PC-3 (cell line): Measurements from ENCODE around the gene EEIG2. TPM values are rescaled to one million over a fixed set of nuclear protein-coding genes. Genes with fewer than 3 reads are reported as not detected.
"Not testable (repeated sequence)": the region's sequence is repeated elsewhere in the genome, so short reads cannot be mapped to it uniquely, and the experiment has no call there.

ENCODE experiments used
- ATAC-seq: fragments of 200-7000 bp; cut with Tn5 transposase; 2 replicates; pipeline ENCODE4 v1.9.1; 2020; ENCODE audit warnings: mild to moderate bottlenecking, moderate library complexity
- BruUV-seq: library from RNA; stranded (reverse); fragments of 400-500 nt; replicated peaks from 2 replicates; lab custom pipeline; 2021; lab: Mats Ljungman, UMichigan
- CTCF ChIA-PET: fragments of 300-600 bp; sonication (Branson Sonifier 250); formaldehyde crosslinking; loops from one replicate; lab custom pipeline; 2022; ENCODE audit warnings: antibody characterized with exemption; lab: Charles Lee
- POLR2A ChIA-PET: fragments of 300-600 bp; sonication (Branson Sonifier 250); formaldehyde crosslinking; loops from one replicate; lab custom pipeline; 2022; ENCODE audit warnings: antibody characterized with exemption; ENCODE audit not compliant: unreplicated experiment; lab: Charles Lee
- DNase-seq: peaks from one replicate; pipeline ENCODE4 v3.0.0-alpha.2; 2015
- H2AFZ ChIP-seq: fragments of 300-600 bp; sonication (generic); 2 replicates; pipeline ENCODE4 v1.6.0; 2016; ENCODE audit warnings: antibody characterized with exemption, low read length
- H3F3A ChIP-seq: fragments of 300-600 bp; sonication (generic); one replicate; pipeline ENCODE4 v1.6.0; 2017; ENCODE audit warnings: antibody characterized with exemption, low read length, control low read depth, mild to moderate bottlenecking; ENCODE audit not compliant: unreplicated experiment
- H3K27ac ChIP-seq: fragments of 300-600 bp; sonication (generic); 2 replicates; pipeline ENCODE4 v1.5.1; 2016; ENCODE audit warnings: mild to moderate bottlenecking, low read length
- H3K27me3 ChIP-seq: fragments of 300-600 bp; sonication (generic); 2 replicates; pipeline ENCODE4 v1.6.1; 2016; ENCODE audit warnings: low read length, mixed read lengths
- H3K36me3 ChIP-seq: fragments of 300-600 bp; sonication (generic); 2 replicates; pipeline ENCODE4 v1.6.1; 2016; ENCODE audit warnings: low read depth, mixed run types, low read length, mixed read lengths
- H3K4me1 ChIP-seq: fragments of 300-600 bp; sonication (generic); 2 replicates; pipeline ENCODE4 v1.5.1; 2016; ENCODE audit warnings: low read length; ENCODE audit not compliant: insufficient read depth
- H3K4me2 ChIP-seq: fragments of 300-600 bp; sonication (generic); 2 replicates; pipeline ENCODE4 v1.6.0; 2016; ENCODE audit warnings: low read length
- H3K4me3 ChIP-seq: fragments of 300-600 bp; sonication (generic); 2 replicates; pipeline ENCODE4 v1.5.1; 2016; ENCODE audit warnings: mild to moderate bottlenecking, low read length, mixed read lengths
- H3K79me2 ChIP-seq: fragments of 300-600 bp; sonication (generic); 2 replicates; pipeline ENCODE4 v1.6.1; 2017; ENCODE audit warnings: low read length, mixed read lengths
- H3K9ac ChIP-seq: fragments of 300-600 bp; sonication (generic); 2 replicates; pipeline ENCODE4 v1.6.0; 2016; ENCODE audit warnings: mild to moderate bottlenecking, low read length
- H3K9me2 ChIP-seq: fragments of 300-600 bp; sonication (generic); replicated peaks from 2 replicates; pipeline ENCODE4 v1.6.1; 2016; ENCODE audit warnings: mixed run types, low read length, mixed read lengths
- H3K9me3 ChIP-seq: fragments of 300-600 bp; sonication (generic); 2 replicates; pipeline ENCODE4 v1.6.1; 2016; ENCODE audit warnings: low read length, mixed read lengths
- H4K20me1 ChIP-seq: fragments of 300-600 bp; sonication (generic); 2 replicates; pipeline ENCODE4 v1.6.1; 2016; ENCODE audit warnings: low read length, mixed read lengths
- CTCF ChIP-seq: fragments of 300-600 bp; sonication (generic); conservative IDR thresholded peaks from 2 replicates; pipeline ENCODE4 v1.5.1; 2017; ENCODE audit warnings: antibody characterized with exemption, low read depth, mild to moderate bottlenecking, low read length
- EZH2 ChIP-seq: fragments of 300-600 bp; sonication (generic); IDR thresholded peaks from one replicate; pipeline ENCODE4 v1.6.1; 2017; ENCODE audit warnings: antibody characterized with exemption, mild to moderate bottlenecking, low read length; ENCODE audit not compliant: unreplicated experiment
- EZH2phosphoT487 ChIP-seq: fragments of 300-600 bp; sonication (generic); IDR thresholded peaks from 2 replicates; pipeline ENCODE4 v1.6.1; 2018; ENCODE audit warnings: mild to moderate bottlenecking, antibody characterized with exemption, low read length, borderline replicate concordance
- intact Hi-C: fragments of 100-400 bp; cut with micrococcal nuclease; formaldehyde crosslinking; loops from 2 replicates; pipeline ENCODE4 v1.9.0; 2023
- total RNA-seq: library from RNA; depleted of rRNA; stranded (reverse); fragments of >200 nt; gene quantifications from 2 replicates; pipeline ENCODE4 v1.2.3, GENCODE V29; 2014

EEIG2 gene
- total RNA-seq, 1 experiment from 2014 or later, result 6.2 TPM

GRCh38 chr1:108532730-108533129 is 27.2 kb upstream of the EEIG2 start:
- H3K4me3 ChIP-seq, result no peak overlapping the region
- CTCF ChIA-PET, result no interaction called here
- no peak overlapping the region for H3K9ac ChIP-seq
- H3F3A ChIP-seq, result no peaks in the 10 kb centered on the region
- H3K27ac ChIP-seq, result no peak overlapping the region
- H3K79me2 ChIP-seq, result no peaks in the 10 kb centered on the region
- H3K4me1 ChIP-seq, result 0 out of 2 replicates have a peak, but pooled peaks cover 11% of the 10 kb centered on the region
- no peaks in the 10 kb centered on the region for H3K9me3 ChIP-seq
- no TSS peak for BruUV-seq
- H3K9me2 ChIP-seq, result no peaks in the 10 kb centered on the region
- H2AFZ ChIP-seq, result no peak overlapping the region
- no peaks in the 10 kb centered on the region for H3K36me3 ChIP-seq
- POLR2A ChIA-PET, result no interaction called here
- no peak for ATAC-seq
- H3K27me3 ChIP-seq, result no peaks in the 10 kb centered on the region
- no peak for TF ChIP-seq EZH2phosphoT487
- no peak for TF ChIP-seq EZH2
- no peak for TF ChIP-seq CTCF
- no peak overlapping the region for H3K4me2 ChIP-seq
- DNase-seq, result no peak
- intact Hi-C loops, result no loop called here
- no peaks in the 10 kb centered on the region for H4K20me1 ChIP-seq

DNA sequence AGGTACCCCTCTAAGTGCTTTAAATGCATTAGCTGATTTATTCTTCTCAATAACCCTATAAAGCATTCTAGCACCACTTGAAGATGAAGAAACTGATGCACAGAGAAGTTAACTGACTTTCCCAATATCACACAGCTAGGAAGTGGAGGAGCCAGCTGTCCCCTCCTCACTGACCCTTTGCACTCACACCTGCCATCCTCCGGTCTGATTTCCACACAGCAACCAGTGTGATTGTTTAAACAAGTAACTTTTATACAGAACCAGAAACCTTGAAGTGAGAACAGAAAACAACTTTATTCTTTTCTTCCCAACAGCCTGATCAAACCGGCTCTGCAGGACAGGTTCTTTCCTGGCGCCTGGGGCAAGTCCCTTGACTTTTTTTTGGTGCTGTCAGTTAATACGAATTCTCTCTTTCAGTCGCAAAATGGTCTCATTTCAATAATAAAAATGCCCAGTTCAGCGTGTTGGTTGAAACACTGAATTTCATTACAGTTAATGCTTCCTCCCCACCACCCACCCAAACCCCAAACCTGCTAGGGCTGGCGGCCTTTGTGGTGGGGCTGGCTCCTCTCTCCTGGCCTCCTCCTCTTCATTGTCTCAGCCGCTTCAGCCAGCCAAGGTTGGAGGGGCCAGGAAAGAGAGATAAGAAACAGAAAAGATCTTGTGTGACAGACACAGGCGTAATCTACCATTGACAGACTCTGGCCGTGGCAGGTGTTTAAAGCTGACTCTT is 26.4 kb upstream of the EEIG2 start:
- TF ChIP-seq CTCF, result no peak
- no peak for TF ChIP-seq EZH2phosphoT487
- BruUV-seq, result no TSS peak
- peak overlapping the region; percentile 76 for H3K4me2 ChIP-seq
- no peaks in the 10 kb centered on the region for H3F3A ChIP-seq
- ChIA-PET POLR2A (no interaction called here), CTCF (no interaction called here)
- ATAC-seq (peak; percentile 64), DNase-seq (peak; percentile 59)
- H3K27ac ChIP-seq, result no peak overlapping the region
- no peak overlapping the region for H3K9ac ChIP-seq
- H3K36me3 ChIP-seq, result no peaks in the 10 kb centered on the region
- H3K4me1 ChIP-seq, result 0 out of 2 replicates have a peak, but pooled peaks cover 11% of the 10 kb centered on the region
- H3K9me3 ChIP-seq, result no peaks in the 10 kb centered on the region
- intact Hi-C loops, result no loop called here
- peak overlapping the region; percentile 60 for H2AFZ ChIP-seq
- H3K9me2 ChIP-seq, result no peaks in the 10 kb centered on the region
- H3K4me3 ChIP-seq, result peak overlapping the region; percentile 55
- H3K27me3 ChIP-seq, result 0 out of 2 replicates have a peak, but pooled peaks cover under 1% of the 10 kb centered on the region
- no peaks in the 10 kb centered on the region for H4K20me1 ChIP-seq
- no peaks in the 10 kb centered on the region for H3K79me2 ChIP-seq

DNA sequence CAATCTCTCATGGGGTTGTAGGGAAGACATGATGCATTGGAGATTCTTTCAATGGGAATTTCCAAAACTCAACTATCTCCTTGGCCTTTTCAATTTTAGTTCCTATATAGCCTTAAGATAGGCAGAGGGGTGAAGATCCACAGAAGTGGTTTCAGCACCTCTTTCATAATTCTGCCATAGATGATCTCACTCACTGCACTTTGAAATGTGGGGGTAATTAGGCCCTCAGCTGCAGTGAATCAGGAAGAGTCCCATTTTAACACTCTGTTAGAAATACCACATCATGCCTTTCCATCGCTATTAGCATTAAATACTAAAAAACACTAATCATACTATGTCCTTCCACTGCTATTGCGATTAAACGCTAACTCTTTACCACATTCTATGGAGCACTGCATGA is 25.1 kb upstream of the EEIG2 start:
- H3K27me3 ChIP-seq, result 0 out of 2 replicates have a peak, but pooled peaks cover 3% of the 10 kb centered on the region
- H3K9me3 ChIP-seq, result no peaks in the 10 kb centered on the region
- DNase-seq, result no peak
- no peak for ATAC-seq
- ChIA-PET POLR2A (interaction anchor here (0.6 kb wide), 1 partner anchor 189 kb away, joined by 3 read pairs; no protein-coding TSS in a partner anchor), CTCF (no interaction called here)
- H3K4me3 ChIP-seq, result no peak overlapping the region
- no peak overlapping the region for H3K9ac ChIP-seq
- no peaks in the 10 kb centered on the region for H3K36me3 ChIP-seq
- no TSS peak for BruUV-seq
- 0 out of 2 replicates have a peak, but pooled peaks cover 11% of the 10 kb centered on the region for H3K4me1 ChIP-seq
- no peaks in the 10 kb centered on the region for H3K79me2 ChIP-seq
- H2AFZ ChIP-seq, result no peak overlapping the region
- no peaks in the 10 kb centered on the region for H4K20me1 ChIP-seq
- intact Hi-C loops, result no loop called here
- no peaks in the 10 kb centered on the region for H3F3A ChIP-seq
- H3K9me2 ChIP-seq, result no peaks in the 10 kb centered on the region
- H3K27ac ChIP-seq, result no peak overlapping the region
- TF ChIP-seq EZH2 (no peak), CTCF (no peak), EZH2phosphoT487 (no peak)
- H3K4me2 ChIP-seq, result no peak overlapping the region

DNA sequence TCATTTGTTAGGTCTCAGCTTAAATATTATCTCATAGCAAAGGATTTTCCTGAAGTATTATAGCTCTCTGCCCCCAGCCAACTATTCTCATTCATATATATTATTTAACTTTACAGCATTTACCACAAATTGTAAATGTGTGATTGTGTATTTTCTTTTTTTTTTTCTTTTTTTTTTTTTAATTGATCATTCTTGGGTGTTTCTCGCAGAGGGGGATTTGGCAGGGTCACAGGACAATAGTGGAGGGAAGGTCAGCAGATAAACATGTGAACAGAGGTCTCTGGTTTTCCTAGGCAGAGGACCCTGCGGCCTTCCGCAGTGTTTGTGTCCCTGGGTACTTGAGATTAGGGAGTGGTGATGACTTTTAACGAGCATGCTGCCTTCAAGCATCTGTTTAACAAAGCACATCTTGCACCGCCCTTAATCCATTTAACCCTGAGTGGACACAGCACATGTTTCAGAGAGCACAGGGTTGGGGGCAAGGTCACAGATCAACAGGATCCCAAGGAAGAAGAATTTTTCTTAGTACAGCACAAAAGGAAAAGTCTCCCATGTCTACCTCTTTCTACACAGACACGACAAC is 24.5 kb upstream of the EEIG2 start:
- H3K9me3 ChIP-seq, H3K79me2 ChIP-seq, CTCF ChIA-PET, H2AFZ ChIP-seq, H3K9ac ChIP-seq, H4K20me1 ChIP-seq, ATAC-seq, H3K27ac ChIP-seq, H3F3A ChIP-seq, H3K9me2 ChIP-seq, BruUV-seq, H3K36me3 ChIP-seq, DNase-seq, H3K4me3 ChIP-seq, intact Hi-C loops, H3K4me2 ChIP-seq, H3K27me3 ChIP-seq, POLR2A ChIA-PET: not testable (repeated sequence)
- 0 out of 2 replicates have a peak, but pooled peaks cover 11% of the 10 kb centered on the region for H3K4me1 ChIP-seq
